Adipose tissue (tissue), 3 donors: ENCODE data around the gene FAM171A2. TPM values are rescaled to one million over a fixed set of nuclear protein-coding genes. Genes with fewer than 3 reads are reported as not detected.
"Not testable (repeated sequence)": the region's sequence is repeated elsewhere in the genome, so short reads cannot be mapped to it uniquely, and the experiment has no call there.

Experiments
- H3K27ac ChIP-seq: one replicate; pipeline ENCODE4 v1.5.1; 2013; ENCODE audit warnings: low read depth, low read length
- WGBS, 3 donors: extraction: QIAGEN DNeasy Blood & Tissue Kit; methylation state at CpG; one replicate each; pipeline ENCODE4 v1.1.7; 2013; 5-methylcytosine and 5-hydroxymethylcytosine counted together
- polyA plus RNA-seq, 3 donors: library from polyadenylated mRNA; stranded (reverse); fragments of 200-250 nt; gene quantifications; one replicate each; pipeline ENCODE4 v1.2.3, GENCODE V29; 2013
- donor health status: healthy with polysubstance abuse.
- donor health status: Bipolar disorder and iron deficiency.
- donor health status: healthy.

The FAM171A2 gene
- under 1 TPM; 0.30 to 1.00 (median 0.90) TPM for polyA plus RNA-seq

DNA sequence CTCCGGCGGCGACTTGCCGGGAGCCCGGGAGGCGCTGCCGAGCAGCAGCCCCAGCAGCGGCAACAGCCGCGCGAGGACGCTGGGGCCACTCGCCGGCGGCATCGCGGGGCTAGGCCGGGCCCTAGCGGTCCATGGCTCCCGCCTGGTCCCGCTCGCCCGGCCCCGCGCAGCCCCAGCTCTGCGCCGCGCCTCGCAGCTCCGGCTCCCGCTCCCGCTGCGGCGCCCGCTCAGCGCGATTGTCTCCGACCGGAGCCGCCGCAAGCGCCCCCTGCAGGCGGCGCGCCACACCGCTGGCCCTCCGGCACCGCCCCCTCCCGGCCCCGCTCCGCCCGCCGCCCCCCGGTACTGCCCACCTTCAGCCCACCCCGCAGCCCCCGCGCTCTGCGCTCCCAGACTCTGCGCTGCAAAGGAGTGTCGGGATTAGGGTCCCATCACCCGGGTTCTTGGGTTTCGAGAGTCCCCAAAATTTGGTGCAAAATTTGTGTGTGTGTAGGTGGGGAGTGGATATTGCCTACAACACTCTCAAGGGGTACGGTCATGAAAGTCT is at the start of gene FAM171A2:
Gene FAM171A2 (minus strand): TSS at position 241 of the 547 bp plus-strand sequence. CDS start 139 bp downstream, at position 102.
- WGBS, 3 donors: 1% methylated on average over 36 to 63 of the region's 63 CpGs
- H3K27ac ChIP-seq: no peak within 1 kb of the TSS

DNA sequence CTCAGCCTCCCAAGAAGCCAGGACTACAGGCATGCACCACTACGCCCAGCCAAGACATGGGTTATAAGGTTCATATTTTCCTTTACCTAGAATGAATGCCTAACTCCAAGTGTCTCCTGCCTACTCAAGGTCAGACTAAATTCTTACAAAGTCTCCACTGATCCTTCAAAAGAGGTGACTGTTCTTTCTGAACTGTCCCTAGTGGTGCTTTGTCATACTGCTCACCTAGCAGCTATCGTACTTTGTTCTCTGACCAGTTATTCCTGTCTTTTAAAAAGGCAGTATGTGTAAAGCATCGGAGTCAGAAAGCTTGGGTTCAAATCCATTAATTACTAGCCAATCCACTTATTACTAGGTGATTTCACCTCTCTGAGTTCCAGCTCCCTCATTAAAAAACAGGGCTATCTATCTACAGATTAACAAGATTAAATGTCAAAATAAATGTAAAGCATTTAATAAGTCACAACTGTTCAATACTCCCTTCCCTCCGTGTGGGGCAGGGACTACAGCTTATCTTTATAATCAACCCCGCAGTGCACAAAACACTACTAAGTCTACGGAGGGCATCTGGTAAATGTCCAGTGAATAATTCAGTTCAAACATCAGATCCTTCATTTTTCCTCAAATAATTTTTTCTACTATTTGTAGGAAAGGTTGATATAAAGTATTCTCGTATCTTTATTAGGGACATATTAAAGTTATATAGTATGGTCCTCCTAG is 45.8 kb upstream of the FAM171A2 start:
- 65 to 92% (median 84%) methylated on average over 7 of the region's 7 CpGs for WGBS, 3 donors
- H3K27ac ChIP-seq: no peak overlapping the region

DNA sequence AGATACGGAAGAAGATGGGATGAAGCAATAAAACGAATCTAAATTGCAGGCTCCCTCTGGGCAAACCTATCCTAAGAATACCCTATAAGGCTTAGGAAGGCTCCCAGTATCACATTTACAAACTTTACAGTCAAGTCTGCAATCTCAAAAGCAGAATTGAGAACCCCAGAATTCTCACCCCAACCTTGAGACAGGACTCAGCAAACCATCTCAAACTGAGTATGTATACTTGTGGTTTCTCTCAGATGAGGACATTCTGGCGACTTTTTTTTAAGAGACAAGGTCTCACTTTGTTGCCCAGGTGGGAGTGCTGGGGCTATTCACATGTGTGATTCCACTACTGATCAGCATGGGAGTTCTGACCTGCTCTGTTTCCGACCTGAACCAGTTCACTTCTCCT is 45.1 kb upstream of the FAM171A2 start:
- H3K27ac ChIP-seq: no peak overlapping the region
- WGBS, 3 donors: 85 to 95% (median 89%) methylated on average over 4 of the region's 4 CpGs

DNA sequence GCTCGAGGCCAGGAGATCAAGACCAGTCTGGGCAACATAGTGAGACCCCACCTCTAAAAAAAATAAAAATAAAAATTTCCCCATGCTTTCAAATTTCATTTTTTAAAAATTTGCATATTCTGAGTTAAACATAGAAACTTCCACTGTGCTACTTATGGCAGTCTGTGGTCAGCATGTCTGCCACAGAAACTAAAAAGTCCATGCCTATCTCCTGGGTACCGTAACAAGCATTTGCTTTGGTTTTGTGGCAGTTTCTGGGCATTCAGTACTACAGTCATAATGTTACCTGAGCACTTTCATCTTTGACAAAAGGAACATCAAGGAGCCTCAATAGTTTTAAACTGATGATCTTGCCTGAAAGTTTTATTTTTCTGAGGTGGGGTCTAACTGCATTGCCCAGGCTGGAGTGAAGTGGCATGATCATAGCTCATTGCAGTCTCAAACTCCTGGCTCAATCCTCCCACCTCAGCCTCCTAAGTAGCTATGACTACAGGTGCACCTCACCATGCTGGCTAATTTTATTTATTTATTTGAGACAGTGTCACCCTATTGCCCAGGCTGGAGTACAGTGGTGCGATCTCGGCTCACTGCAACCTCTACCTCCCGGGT is 39.0 kb upstream of the FAM171A2 start:
- 94 to 96% (median 95%) methylated on average over 5 of the region's 5 CpGs for WGBS, 3 donors
- no peak overlapping the region for H3K27ac ChIP-seq

DNA sequence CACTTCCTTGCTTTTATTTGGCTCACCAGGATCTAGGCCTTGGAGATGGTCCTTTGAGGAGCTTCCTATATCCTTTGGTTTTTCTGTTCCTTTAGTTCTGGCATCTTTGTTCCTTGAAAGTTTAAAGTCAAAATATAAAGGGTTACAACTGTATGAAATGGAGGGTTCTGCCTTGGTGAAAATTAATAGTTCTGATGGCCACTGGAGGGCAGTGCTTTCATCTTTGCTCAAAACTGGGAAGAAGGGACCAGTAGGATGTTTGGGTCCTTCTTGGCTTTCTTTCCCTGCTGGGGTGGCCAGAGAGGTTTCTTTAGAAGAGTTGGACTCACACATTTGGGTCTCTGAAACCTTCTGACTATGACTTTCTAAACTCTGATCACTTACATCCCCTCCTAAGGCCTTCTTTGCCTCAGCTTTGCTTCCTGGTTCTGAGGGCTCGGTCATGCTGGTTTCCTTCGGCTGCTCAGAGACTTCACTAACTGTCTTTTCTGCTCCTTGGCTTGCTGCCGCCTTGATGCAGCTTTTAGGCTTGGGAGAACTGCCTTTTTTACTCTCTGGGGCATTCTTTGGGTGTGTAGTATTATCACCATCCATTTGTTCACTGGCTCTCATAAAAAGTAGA is 36.7 kb upstream of the FAM171A2 start:
- 73 to 88% (median 87%) methylated on average over 3 of the region's 3 CpGs for WGBS, 3 donors
- no peak overlapping the region for H3K27ac ChIP-seq

DNA sequence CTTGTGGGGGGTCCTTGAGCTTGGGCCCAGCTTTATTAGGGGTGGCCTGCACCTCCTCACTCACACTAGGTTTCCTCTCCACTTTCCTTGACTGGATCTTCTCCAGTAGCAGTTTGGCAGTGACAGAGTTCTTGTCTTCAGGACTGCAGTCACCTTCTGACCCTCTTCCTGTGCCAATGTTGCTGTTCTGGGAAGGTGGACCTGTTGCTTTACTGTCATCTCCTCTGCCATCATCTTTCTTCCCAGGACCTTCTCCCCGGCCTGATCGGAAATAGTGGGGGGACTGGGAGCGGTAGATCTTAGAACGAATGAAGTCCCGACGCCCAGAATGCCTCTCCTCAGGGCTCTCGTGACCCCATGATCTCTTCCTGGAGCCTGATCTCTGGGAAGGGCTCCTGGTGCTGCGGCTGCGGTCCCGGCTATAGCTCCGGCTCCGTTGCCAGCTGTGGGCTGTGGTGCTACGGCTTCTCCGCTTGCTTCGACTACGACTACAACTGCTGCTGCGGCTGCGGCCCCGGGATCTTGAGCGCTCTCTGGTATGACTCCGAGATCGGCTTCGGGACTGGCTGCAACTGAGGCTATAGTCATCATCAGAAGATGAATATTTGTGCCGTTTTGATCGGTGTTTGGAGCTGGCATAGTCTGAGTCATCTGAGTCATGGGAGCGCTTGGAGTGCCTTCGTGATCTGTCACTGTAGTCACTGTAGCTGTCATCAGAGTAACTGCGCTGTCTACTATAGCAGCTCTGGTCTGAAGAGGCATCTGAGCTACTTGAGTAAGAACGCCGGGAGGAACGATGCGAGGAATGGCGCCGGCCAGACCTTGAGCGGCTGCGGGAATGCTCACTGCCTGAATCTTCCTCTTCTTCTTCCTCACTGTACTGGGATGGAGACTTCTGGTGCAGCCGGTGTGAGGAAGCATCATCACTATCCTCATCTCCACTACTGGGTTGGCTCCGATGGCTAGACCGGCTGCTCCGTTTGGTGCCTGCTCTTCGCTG is 35.3 kb upstream of the FAM171A2 start:
- no peak overlapping the region for H3K27ac ChIP-seq
- 97% methylated on average over 41 of the region's 41 CpGs for WGBS, 3 donors

DNA sequence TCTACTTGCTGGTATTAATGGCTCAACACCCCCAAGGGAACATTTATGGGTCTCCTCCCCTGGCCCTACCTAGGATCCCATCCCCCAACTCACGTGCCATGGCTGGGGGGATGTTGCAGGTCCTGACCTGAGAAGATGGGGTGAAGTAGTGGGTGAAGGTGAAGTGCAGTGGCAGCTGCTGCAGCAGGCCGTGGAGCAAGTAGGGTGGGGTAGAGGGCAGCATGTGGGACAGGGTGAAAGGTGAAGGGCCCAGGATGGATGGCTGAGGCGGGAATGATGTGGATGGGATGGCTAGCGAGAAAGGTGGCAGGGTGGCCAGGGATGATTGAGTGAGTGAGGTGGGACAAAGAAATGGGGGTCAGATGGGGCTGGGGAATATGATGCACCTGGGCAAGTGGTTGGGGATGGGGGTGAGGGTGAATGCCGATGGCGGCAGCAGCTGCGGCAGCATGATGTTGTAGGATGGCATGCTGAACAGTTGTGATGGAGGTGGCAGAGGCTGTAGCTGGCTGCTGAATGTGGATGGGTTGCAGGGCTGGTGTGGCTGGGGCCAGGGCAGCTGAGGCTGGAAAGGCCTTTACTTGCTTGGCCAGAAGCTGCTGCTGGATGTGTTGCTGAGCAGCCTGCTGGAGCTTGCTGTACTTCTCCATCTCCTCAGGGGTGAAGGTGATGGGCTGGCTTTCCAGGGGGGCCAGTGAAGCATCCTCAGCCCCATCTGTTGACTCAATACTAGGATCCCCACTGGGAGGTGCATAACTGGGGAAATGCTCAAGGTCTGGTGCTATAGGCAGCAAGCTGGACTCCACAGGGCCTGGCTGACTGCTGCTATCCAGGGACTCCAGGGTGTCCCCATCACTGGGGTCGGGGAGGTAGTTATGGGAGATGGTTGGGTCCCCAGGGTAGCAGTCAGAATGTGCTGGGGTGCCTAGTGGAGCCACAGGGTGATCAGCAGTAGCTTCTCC is 34.1 kb upstream of the FAM171A2 start:
- no peak overlapping the region for H3K27ac ChIP-seq
- 94 to 96% (median 95%) methylated on average over 8 of the region's 8 CpGs for WGBS, 3 donors

DNA sequence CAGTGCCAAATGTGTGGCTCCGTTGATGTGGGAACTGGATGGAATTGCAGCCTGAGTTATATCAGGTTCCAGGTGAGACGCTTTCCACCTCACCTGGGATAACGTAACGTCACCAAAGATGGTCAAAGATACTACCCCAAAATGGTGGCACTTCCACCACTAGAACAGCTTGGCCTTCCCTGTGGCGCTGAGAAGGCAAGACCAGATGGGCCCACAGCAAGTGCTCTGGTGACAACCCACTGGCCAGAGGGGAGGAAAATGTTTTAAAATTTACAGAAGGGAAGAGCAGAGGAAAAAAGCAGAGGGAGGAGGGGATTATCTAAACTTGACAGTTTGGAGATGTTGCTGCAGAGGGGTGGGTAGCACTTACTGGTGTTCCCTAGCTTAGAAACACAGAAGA is 33.3 kb upstream of the FAM171A2 start:
- no peak overlapping the region for H3K27ac ChIP-seq
- WGBS, 3 donors: 95 to 96% (median 95%) methylated on average over 5 of the region's 5 CpGs

DNA sequence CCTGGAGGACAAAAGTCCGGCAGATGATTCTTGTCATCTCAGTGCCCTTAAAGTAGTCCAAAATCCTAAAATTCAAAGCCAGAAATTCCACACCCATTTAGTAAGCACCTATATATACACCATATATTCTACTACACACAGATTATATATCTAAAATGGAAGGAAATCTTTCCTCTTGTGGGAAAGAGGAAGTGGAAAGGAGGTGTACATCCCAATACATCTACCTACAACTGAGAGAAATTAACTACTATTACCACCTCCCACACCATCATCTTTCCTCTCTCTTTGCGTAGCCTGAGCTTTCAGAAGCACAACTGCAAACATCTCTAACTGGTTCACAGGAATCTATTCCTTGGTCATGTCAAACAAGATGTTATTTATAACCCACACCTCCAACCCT is 31.2 kb upstream of the FAM171A2 start:
- no peak overlapping the region for H3K27ac ChIP-seq
- 95 to 98% (median 97%) methylated on average over 2 of the region's 2 CpGs for WGBS, 3 donors

DNA sequence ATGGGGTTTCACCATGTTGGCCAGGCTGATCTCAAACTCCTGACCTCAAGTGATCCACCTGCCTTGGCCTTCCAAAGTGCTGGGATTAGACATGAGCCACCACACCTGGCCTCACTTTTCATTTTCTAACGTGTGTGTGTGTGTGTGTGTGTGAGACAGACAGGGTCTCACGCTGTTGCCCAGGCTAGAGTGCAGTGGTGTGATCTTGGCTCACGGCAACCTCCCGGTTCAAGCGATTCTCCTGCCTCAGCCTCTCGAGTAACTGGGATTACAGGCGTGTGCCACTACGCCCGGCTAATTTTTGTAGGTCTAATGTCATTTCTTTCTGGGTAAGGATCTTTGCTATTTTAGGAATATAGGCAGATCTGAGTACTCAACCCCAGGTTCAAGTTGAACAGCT is 30.5 kb upstream of the FAM171A2 start:
- 92 to 96% (median 94%) methylated on average over 9 of the region's 9 CpGs for WGBS, 3 donors
- H3K27ac ChIP-seq: not testable (repeated sequence)

DNA sequence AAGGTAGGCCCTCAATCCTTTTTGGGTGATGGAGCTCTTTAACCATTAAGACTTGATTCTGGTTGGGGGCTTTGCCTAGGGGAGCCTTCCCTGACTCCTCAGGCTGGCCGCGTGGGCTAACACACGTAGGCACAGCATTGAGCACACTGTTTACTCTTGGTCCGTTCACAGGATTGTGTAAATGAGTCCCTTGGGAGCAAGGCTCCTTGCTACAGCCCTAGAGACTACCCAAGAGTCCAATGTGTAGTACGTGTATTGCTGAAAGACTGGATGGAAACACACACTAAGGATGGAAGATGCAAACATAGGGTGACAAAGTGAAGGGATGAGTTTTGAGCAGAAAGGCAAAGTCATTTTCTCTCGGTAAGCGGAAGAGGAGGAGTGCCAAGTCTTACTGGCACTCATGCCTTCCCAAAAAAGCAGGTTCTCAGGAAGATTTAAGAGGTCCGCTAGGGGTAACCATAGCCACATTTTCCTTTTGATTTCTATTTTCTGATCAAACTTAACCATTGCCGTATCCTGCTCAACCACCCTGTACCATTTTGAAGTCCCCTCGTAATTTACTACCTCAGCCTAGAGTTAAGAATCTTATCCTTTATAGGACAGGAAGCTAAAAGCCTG is 26.7 kb upstream of the FAM171A2 start:
- 69 to 78% (median 77%) methylated on average over 10 of the region's 10 CpGs for WGBS, 3 donors
- no peak overlapping the region for H3K27ac ChIP-seq

DNA sequence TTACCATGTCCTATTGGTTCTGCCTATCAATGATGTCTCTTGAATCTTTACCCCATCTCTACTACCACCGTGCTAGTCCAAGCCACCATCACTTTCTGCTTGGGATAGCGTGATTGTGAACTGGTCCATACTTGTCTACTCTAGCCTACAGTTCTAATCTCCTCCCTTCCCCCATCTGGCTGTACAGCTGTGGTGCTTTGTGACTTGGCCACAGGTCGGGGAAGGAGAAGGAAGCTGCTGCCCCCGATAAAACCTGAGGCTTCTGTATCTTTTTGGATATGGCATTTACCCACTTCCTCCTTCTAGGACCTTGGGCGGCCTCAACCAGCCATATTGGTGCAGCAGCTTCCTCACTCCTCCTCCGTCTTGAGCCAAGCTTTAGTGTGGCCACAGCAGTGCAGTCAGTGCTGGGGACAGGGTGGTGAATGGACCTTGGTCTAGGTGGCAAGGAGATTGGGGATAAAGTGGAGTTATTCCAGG is 26.1 kb upstream of the FAM171A2 start:
- 53 to 89% (median 70%) methylated on average over 6 of the region's 6 CpGs for WGBS, 3 donors
- H3K27ac ChIP-seq: no peak overlapping the region

DNA sequence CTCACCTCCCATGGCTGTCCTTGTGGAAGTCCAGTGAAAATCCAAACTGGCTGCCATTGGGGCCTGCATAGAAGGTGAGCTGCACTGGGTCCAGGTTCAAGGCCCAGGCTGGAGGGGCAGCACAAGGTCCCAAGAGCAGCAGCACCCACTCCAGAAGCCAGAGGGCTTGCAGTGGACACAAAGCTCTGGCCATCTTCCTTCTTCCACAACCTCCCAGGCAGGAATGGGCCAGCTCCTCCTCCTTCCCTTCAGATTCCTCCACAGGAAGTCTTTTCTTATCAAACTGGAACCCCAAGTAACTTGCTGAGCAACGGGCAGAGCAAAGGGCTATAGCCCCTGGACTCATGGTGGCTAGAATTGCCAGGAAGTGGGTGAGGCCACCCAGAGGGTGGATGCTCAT is 25.6 kb upstream of the FAM171A2 start, which contains the start of gene ITGA2B:
Gene ITGA2B (minus strand): TSS at position 369 of the 400 bp plus-strand sequence. CDS start 176 bp downstream, at position 193.
- 13 to 71% (median 22%) methylated on average over 1 of the region's 1 CpG for WGBS, 3 donors
- H3K27ac ChIP-seq: no peak within 1 kb of the TSS

DNA sequence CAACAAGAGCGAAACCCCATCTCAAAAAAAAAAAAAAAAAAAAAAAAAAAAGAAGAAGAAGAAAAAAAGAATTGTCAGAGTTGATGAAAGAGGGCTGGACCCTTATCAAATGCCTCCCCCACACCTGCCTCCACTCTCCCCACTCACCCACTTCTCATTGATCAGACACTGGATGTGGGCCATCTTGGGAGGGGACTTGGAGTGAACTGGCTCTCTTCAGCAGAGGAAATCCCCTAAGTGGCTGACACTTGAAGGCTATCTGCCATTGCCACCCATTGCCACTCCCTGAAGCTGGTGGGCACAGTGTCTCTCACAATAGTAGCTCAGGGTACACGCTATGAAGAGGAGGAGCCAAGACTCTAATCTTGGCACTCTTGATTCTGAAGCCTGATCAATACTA is 24.2 kb upstream of the FAM171A2 start:
- 84 to 89% (median 85%) methylated on average over 2 of the region's 2 CpGs for WGBS, 3 donors
- no peak overlapping the region for H3K27ac ChIP-seq

DNA sequence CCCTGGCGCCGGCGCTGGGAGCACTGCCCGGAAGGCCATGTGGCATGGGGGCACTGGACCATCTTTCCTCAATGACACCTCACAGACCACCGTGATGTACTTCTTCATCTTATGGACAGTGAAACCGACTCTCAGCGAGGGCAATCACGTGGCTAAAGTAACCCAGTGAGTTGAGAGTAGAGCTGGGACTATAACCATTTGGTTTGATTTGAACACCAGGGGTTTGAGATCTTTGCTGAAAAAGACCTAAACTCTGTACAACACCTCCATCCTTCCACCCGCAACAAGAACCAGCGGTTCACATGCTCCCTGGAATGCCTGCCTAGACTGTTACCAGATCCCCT is 22.5 kb upstream of the FAM171A2 start:
- no peak overlapping the region for H3K27ac ChIP-seq
- 27 to 47% (median 39%) methylated on average over 10 of the region's 10 CpGs for WGBS, 3 donors

DNA sequence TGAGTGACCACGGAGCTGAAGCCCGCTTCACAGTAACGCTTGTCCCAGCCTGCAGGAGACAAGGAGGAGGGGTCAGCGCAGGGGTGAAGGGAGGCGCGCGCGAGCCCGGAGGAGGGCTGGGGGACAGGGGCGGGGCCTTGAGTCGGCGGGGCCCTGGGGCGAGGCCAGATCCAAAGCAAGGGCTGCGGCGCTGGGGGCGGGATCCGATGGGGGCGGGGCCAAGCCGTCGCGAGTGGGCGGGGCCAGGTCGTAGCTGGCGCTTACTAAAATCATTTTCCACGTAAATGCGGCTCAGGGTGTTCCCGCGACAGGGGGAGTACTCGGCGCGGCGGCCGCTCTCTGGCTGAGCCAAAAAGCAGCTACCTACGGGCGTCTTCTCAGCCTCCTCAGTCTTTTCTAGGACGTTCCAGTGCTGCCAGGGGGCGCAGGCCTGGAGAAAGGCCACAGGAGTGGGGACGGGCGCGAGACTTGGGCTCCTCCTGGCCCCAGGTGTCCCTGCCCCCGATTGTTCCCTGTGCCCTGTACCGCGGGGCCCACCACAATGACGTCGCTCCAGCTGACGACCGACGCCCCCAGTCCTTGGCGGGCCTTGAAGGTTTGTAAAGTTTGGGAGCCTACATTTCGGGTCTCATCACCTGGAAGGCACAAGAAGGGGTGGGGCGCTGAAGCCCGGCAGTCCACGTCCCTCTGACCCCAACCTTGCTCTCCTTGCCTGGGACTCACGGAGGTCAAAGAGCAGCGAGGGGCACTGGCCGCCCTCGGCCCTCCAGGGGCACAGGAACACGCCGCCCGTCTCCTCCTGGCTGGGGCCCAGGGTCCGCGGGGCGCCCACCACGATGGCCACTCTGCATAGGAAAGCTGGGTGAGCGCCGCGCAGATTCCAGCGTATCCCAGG is 21.9 kb upstream of the FAM171A2 start:
- no peak overlapping the region for H3K27ac ChIP-seq
- 4 to 9% (median 6%) methylated on average over 64 to 68 of the region's 68 CpGs for WGBS, 3 donors
